Dendritic cell treated with granulocyte-macrophage colony-stimulating factor and Interleukin-4, amounts not matched to agents 40 ng/mL and 50 ng/mL, for 4 days (primary cell): ENCODE measurements around the gene RHOU.

Source experiments
- H3K27ac Mint-ChIP-seq: one replicate; pipeline ENCODE4 v1.8.0; 2022; ENCODE audit warnings: mild to moderate bottlenecking, mixed read lengths
- H3K27me3 Mint-ChIP-seq: one replicate; pipeline ENCODE4 v1.8.0; 2022; ENCODE audit warnings: mild to moderate bottlenecking, mixed read lengths
- H3K36me3 Mint-ChIP-seq: one replicate; pipeline ENCODE4 v1.8.0; 2022; ENCODE audit warnings: low read depth, mixed read lengths
- H3K4me1 Mint-ChIP-seq: one replicate; pipeline ENCODE4 v1.8.0; 2022; ENCODE audit warnings: low read depth, mixed read lengths
- H3K4me3 Mint-ChIP-seq: one replicate; pipeline ENCODE4 v1.8.0; 2022; ENCODE audit warnings: mild to moderate bottlenecking, moderate library complexity, mixed read lengths
- H3K9me3 Mint-ChIP-seq: one replicate; pipeline ENCODE4 v1.8.0; 2022; ENCODE audit warnings: mixed read lengths
- intact Hi-C: fragments of 100-400 bp; cut with micrococcal nuclease; formaldehyde crosslinking; loops from one replicate; pipeline ENCODE4 v1.15.0; 2022

Gene RHOU

DNA sequence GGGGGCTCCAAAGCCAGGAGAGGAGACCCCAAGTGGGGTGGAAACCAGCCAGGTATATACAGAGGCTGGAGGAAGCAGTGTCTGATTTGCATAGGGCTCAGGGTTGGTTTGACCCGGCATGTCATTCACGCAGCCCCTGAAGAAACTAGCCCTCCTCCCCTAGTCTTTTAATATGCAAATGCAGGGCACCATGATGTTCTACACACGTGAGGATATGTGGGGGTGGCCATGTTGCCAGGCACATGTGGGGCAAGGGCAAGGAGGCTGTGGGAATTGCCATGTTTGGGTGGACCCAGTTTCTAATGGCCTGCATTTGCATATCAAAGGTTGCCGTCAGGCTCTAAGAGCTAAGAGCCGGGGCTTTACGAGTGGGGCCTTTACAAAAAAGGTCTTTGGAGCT is 12.0 kb upstream of the RHOU start:
- no peak overlapping the region for H3K4me3 Mint-ChIP-seq
- peaks cover 7% of the 10 kb centered on the region for H3K27me3 Mint-ChIP-seq
- intact Hi-C loops, result no loop called here
- no peaks in the 10 kb centered on the region for H3K9me3 Mint-ChIP-seq
- H3K36me3 Mint-ChIP-seq, result no peaks in the 10 kb centered on the region
- no peak overlapping the region for H3K27ac Mint-ChIP-seq
- H3K4me1 Mint-ChIP-seq, result peaks cover 10% of the 10 kb centered on the region

DNA sequence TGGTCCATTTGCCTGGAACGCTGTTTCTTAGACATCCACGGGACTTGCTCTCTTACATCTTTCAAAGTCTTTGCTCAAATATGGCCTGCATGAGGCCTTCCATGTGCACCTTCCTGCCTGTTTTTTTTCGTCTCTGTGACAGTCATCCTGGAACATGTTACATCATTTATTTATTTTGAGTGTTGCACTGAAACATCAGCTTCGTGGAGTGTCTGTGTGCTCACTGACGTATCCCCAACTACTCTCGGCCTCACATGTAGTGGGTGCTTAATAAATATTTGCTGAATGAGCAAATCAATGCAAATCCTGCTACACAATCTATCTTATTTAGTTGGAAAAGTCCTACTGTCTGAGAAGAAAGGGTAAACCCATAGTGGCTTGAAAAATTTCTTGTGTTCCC is 11.4 kb upstream of the RHOU start:
- no peak overlapping the region for H3K4me3 Mint-ChIP-seq
- intact Hi-C loops, result no loop called here
- no peak overlapping the region for H3K27ac Mint-ChIP-seq
- peaks cover 10% of the 10 kb centered on the region for H3K4me1 Mint-ChIP-seq
- no peaks in the 10 kb centered on the region for H3K9me3 Mint-ChIP-seq
- H3K36me3 Mint-ChIP-seq, result no peaks in the 10 kb centered on the region
- peaks cover 5% of the 10 kb centered on the region for H3K27me3 Mint-ChIP-seq

DNA sequence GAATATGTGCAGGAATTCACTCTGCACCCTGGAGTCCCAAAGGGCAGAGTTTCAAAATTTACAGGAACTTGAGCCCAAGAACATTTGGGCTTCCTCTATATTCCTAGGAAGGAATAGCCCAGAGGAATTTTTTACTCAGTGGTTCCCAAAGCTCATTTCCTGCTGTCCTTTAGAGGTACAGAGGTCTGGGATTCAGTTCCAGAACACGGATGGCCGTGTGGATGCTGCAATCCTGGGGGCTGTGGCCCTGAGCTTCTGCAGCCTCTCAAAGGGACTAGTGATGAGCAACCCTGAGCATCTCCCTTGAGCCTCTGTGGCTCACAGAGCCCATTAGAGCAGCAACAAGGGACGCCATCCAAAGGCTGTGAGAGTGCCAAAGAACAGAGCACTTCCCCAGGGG is 10.1 kb upstream of the RHOU start:
- H3K36me3 Mint-ChIP-seq, result no peaks in the 10 kb centered on the region
- no peaks in the 10 kb centered on the region for H3K9me3 Mint-ChIP-seq
- H3K4me1 Mint-ChIP-seq, result peaks cover 16% of the 10 kb centered on the region
- no peak overlapping the region for H3K4me3 Mint-ChIP-seq
- no peak overlapping the region for H3K27ac Mint-ChIP-seq
- intact Hi-C loops, result no loop called here
- peaks cover 5% of the 10 kb centered on the region for H3K27me3 Mint-ChIP-seq

GRCh38 chr1:228727681-228728171 is 7.6 kb upstream of the RHOU start:
- H3K27me3 Mint-ChIP-seq, result peaks cover 9% of the 10 kb centered on the region
- peak overlapping the region; percentile 2 for H3K27ac Mint-ChIP-seq
- H3K4me3 Mint-ChIP-seq, result no peak overlapping the region
- H3K4me1 Mint-ChIP-seq, result peaks cover 18% of the 10 kb centered on the region
- no peaks in the 10 kb centered on the region for H3K9me3 Mint-ChIP-seq
- no peaks in the 10 kb centered on the region for H3K36me3 Mint-ChIP-seq
- intact Hi-C loops, result no loop called here

DNA sequence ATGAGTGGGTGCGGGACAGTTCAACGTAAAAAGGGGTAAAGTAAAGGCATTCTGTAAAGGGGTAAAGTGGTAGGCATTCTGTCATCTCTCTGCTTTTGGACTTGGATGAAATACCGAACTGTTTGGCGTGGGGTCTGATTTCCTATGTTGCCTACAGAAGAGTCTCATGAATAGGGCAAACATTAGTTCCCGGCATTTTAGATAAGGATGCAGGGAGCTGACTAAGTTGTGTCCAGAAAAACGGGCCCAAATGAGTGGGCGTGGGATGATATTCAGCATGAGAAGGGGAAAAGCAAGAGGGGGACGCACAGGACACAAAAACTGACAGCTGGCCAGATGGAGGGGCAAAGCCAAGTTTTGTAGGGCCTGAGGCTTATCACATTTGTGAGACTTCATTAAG is 2.9 kb upstream of the RHOU start:
- Mint-ChIP-seq H3K4me3 (no peak overlapping the region), H3K27ac (no peak overlapping the region), H3K27me3 (peaks cover 6% of the 10 kb centered on the region)

DNA sequence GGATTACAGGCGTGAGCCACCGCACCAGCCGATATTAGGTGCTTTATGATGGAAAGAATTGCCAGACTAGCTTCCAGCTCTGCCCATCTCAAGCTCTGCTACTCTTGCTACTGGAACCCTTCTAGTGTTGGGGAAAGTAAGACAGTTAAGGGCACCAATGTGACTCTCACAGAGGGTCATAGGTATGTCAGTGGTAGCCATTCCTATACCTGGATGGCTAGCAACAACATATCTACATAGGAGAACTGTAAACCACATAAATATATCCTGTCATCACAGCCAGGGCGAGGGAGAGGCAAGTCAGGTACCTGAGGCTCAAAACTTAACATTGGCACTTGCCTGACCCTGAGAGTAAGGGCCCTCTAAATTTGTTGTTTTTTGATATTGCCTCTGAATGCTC is 1.7 kb upstream of the RHOU start:
- intact Hi-C loops, result loop anchor here (10.0 kb wide), 1 partner anchor 211 kb away; no protein-coding TSS in a partner anchor
- H3K4me3 Mint-ChIP-seq, result no peak overlapping the region
- no peaks in the 10 kb centered on the region for H3K9me3 Mint-ChIP-seq
- H3K4me1 Mint-ChIP-seq, result peaks cover 33% of the 10 kb centered on the region
- H3K36me3 Mint-ChIP-seq, result peaks cover 18% of the 10 kb centered on the region
- H3K27me3 Mint-ChIP-seq, result peaks cover 6% of the 10 kb centered on the region
- H3K27ac Mint-ChIP-seq, result no peak overlapping the region

More for the DNA sequence above, 2.9 kb upstream of the RHOU start:
- intact Hi-C loops, result loop anchor here (10.0 kb wide), 1 partner anchor 212 kb away; no protein-coding TSS in a partner anchor
- H3K9me3 Mint-ChIP-seq, result no peaks in the 10 kb centered on the region
- H3K36me3 Mint-ChIP-seq, result peaks cover 7% of the 10 kb centered on the region
- peaks cover 28% of the 10 kb centered on the region for H3K4me1 Mint-ChIP-seq

DNA sequence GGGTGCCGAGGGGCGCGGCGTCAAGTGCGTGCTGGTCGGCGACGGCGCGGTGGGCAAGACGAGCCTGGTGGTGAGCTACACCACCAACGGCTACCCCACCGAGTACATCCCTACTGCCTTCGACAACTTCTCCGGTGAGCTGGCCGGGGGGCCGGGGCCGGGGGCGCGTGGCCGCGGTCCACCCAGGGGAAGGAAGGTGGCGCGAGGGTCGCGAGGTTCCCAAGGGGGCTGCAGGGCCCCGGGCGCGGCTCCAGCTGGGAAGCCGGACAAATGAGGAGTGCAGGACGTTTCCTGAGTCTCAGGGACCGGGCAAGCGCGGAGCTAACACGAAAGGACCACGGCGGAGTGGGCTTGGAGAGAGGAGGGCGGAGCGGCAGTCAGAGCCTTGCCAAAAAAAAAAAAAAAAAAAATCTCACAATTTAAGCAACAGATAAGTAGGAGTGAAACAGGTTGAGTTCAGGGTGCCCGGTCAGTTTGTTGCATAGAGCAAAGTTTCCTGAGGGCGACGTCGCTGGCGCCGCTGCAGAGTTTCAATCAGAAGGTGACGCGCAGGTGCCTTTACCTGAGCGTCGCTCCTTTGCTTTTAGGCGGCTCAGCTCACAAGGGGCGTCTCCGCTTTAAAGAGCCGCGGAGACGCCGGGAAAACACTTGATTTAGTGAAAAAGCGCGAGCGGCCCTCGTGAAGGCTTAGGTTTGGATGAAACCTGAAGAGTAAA is 750 bp downstream of the RHOU start:
- Mint-ChIP-seq H3K36me3 (peaks cover 43% of the 10 kb centered on the region), H3K4me3 (peak overlapping the region; percentile 92), H3K27me3 (peaks cover 4% of the 10 kb centered on the region), H3K27ac (peak overlapping the region; percentile 84), H3K9me3 (no peaks in the 10 kb centered on the region), H3K4me1 (peaks cover 47% of the 10 kb centered on the region)
- intact Hi-C loops, result loop anchor here (1.0 to 10.0 kb wide), 3 partner anchors 209 to 496 kb away; no protein-coding TSS in a partner anchor

DNA sequence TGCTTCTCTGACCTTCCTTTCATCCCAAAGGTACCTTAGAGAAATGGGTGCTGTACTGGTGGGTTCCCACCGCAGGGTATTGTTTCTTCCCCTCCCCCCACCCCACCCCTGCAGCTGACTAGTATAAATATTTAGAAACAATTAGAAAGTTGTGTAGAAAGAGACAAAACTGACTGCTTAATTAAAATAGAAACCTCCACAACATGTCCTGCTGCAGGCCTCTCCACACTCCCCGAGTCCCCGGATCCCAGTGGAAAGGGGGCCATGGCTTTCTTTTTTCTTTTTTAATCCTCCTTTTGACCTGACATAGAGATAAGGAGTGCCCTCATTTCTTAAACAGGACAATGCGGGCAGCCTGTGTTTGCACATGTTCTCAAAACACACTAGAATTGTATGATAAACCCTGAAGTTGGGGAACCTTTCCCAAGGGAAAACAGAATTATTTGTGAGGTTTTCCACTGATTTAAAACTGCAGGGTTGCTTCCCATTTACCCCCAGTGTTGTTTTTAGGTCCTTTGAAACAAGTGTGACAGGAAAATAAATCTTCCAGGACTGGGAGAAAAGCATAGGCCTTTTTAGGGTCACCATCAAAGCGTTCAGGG is 1.7 kb downstream of the RHOU start:
- no peaks in the 10 kb centered on the region for H3K27me3 Mint-ChIP-seq

DNA sequence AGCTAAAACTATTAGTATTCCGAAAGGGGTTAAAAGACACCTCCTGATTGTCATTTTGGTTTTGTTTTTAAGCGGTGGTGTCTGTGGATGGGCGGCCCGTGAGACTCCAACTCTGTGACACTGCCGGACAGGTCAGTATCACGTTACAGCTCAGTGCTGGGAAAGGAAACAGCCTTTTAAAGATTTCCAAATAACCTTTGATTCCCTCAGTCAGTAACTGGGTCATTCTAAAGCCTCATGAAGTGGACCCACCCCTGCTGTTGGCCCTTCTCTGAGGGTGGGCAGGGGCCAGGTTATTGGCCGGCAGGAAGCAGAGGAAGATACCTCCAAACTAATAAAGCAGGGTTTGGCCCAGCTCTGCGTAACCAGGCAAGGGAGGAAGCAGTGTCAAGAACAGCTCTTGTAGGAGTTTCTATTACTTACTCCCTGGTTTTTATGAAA is 2.3 kb downstream of the RHOU start:
- intact Hi-C loops, result loop anchor here (5.0 to 10.0 kb wide), 2 partner anchors 207 to 495 kb away; no protein-coding TSS in a partner anchor
- Mint-ChIP-seq H3K9me3 (no peaks in the 10 kb centered on the region), H3K4me3 (peak overlapping the region; percentile 40), H3K4me1 (peaks cover 62% of the 10 kb centered on the region), H3K36me3 (peaks cover 57% of the 10 kb centered on the region), H3K27ac (peak overlapping the region; percentile 67), H3K27me3 (no peaks in the 10 kb centered on the region)

More for the DNA sequence above, 1.7 kb downstream of the RHOU start:
- peaks cover 51% of the 10 kb centered on the region for H3K36me3 Mint-ChIP-seq
- peaks cover 55% of the 10 kb centered on the region for H3K4me1 Mint-ChIP-seq
- peak overlapping the region; percentile 92 for H3K4me3 Mint-ChIP-seq
- peak overlapping the region; percentile 67 for H3K27ac Mint-ChIP-seq
- no peaks in the 10 kb centered on the region for H3K9me3 Mint-ChIP-seq
- intact Hi-C loops, result loop anchor here (5.0 to 10.0 kb wide), 2 partner anchors 208 to 495 kb away; no protein-coding TSS in a partner anchor

DNA sequence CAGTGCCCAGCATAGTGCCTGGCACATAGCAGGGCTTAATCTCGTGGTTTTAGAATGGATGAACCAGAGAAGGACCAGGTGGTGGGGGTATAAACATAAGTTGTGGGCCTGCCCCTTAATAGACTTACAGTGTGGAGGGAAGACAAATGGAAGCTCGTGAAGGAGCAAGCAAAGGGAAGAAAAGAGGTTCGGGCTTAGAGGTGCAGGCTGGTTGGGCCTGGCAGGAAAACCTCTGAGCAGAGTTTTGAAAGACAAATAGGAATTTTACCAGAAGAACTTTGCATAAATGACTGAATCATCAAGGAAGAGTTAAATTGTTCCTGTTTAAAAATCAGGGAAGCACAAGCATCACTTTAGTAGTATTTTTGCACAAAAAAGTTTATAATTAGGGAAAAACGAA is 4.5 kb downstream of the RHOU start:
- H3K36me3 Mint-ChIP-seq, result peaks cover 79% of the 10 kb centered on the region
- no peak overlapping the region for H3K27ac Mint-ChIP-seq
- intact Hi-C loops, result loop anchor here (5.0 to 10.0 kb wide), 2 partner anchors 205 to 492 kb away; no protein-coding TSS in a partner anchor
- H3K9me3 Mint-ChIP-seq, result no peaks in the 10 kb centered on the region
- H3K27me3 Mint-ChIP-seq, result no peaks in the 10 kb centered on the region
- peaks cover 66% of the 10 kb centered on the region for H3K4me1 Mint-ChIP-seq
- no peak overlapping the region for H3K4me3 Mint-ChIP-seq

DNA sequence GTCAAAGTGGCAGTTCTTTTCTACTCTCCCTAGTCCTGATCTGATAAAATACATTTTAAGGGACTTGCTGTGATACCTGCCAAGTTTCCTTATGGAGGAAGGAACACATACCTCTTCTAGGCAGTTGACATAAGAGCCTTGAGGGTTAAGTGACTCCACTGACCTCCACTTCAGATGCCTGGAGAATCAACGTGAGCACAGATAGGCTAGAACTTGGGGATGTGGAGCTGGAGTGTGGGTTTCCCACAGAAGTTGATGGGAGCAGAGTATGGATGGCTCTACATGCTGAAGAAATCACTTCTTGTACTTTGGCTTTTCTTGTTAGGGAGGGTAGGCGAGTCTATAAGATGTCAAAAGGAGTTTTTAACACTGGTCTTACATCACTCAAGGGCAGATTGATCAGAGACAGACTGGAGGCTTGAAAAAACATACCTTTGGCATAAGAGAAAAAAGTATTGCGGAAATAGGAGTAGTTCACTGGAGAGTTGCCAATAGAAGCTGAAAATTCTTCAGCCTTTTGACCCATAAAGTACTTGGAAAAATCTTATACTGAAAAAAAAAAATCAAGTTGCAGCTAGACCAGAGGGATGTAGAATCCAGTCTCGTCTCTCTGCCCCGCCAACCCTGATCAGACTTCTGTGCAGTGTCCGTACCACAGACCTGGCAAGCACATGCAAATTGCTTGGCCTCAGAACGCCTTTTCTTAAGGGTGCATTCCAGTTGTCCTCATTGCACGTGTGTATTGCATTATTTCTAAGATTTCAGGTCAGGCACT is 5.5 kb downstream of the RHOU start:
- intact Hi-C loops, result no loop called here
- Mint-ChIP-seq H3K27ac (no peak overlapping the region), H3K36me3 (peaks cover 85% of the 10 kb centered on the region), H3K4me1 (peaks cover 65% of the 10 kb centered on the region), H3K9me3 (no peaks in the 10 kb centered on the region), H3K4me3 (no peak overlapping the region), H3K27me3 (no peaks in the 10 kb centered on the region)

DNA sequence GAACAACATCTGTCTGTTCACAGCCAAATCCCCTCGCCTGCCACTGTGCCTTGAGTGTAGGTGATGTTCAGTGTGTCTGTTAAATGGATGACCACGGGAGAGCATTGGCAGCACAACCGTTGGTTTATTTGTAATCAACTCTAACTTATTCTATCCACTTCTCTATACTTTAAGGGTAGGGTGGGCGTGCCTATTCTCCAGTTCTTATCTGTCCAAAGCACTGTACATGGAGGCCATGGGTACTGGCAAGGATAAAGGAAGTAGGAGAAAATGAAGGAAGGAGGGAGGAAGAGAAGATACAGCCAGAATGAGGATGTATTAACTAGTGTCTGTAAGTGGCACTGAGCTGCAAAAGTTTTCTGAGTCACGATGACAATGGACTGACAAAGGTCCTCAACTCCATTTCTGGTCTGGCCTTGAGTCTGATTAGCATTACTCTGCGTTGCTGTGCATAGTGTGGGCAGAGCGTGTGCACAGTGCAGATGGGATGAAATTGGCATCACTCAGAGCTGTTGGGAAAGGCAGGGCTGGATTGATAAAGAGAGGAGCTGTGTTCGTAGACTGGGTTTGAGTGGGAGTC is 7.1 kb downstream of the RHOU start:
- peaks cover 60% of the 10 kb centered on the region for H3K4me1 Mint-ChIP-seq
- H3K27ac Mint-ChIP-seq, result peak overlapping the region; percentile 24
- no peaks in the 10 kb centered on the region for H3K27me3 Mint-ChIP-seq
- intact Hi-C loops, result no loop called here
- no peaks in the 10 kb centered on the region for H3K9me3 Mint-ChIP-seq
- peaks cover 86% of the 10 kb centered on the region for H3K36me3 Mint-ChIP-seq
- H3K4me3 Mint-ChIP-seq, result no peak overlapping the region

DNA sequence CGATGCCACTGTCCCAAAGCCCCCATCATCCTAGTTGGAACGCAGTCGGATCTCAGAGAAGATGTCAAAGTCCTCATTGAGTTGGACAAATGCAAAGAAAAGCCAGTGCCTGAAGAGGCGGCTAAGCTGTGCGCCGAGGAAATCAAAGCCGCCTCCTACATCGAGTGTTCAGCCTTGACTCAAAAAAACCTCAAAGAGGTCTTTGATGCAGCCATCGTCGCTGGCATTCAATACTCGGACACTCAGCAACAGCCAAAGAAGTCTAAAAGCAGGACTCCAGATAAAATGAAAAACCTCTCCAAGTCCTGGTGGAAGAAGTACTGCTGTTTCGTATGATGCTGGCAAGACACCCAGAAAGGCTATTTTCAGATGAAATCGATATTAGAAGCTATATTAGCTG is 8.1 kb downstream of the RHOU start:
- intact Hi-C loops, result no loop called here
- Mint-ChIP-seq H3K27ac (no peak overlapping the region), H3K4me3 (no peak overlapping the region), H3K4me1 (peaks cover 49% of the 10 kb centered on the region), H3K27me3 (peaks cover 3% of the 10 kb centered on the region), H3K36me3 (peaks cover 76% of the 10 kb centered on the region), H3K9me3 (no peaks in the 10 kb centered on the region)
